Esophagus (tissue), 2 donors: ENCODE results near the gene COMMD7. TPM values are rescaled to one million over a fixed set of nuclear protein-coding genes. Genes with fewer than 3 reads are reported as not detected.
A peak's percentile ranks its signal among the peaks of the same experiment; 100 is the strongest.
"Not testable (repeated sequence)": the region's sequence is repeated elsewhere in the genome, so short reads cannot be mapped to it uniquely, and the experiment has no call there.

ENCODE experiments used
- H3K27ac ChIP-seq, 2 donors: one replicate each; pipeline ENCODE4 v1.5.1; 2013; ENCODE audit warnings: low read depth in 2 of 2, mild to moderate bottlenecking in 2 of 2, inconsistent platforms in 1 of 2, low read length in 1 of 2, moderate library complexity in 1 of 2
- H3K27me3 ChIP-seq, 2 donors: one replicate each; pipeline ENCODE4 v1.6.1; 2013; ENCODE audit warnings: low read length in 2 of 2, control low read depth in 1 of 2, mild to moderate bottlenecking in 1 of 2; ENCODE audit not compliant: insufficient read depth in 2 of 2, control insufficient read depth in 1 of 2
- H3K36me3 ChIP-seq, 2 donors: one replicate each; pipeline ENCODE4 v1.6.1; 2013; ENCODE audit warnings: low read length in 1 of 2; ENCODE audit not compliant: control insufficient read depth in 2 of 2, insufficient read depth in 2 of 2
- H3K4me1 ChIP-seq, 2 donors: one replicate each; pipeline ENCODE4 v1.6.1; 2013; ENCODE audit warnings: low read length in 1 of 2; ENCODE audit not compliant: control insufficient read depth in 2 of 2, insufficient read depth in 2 of 2
- H3K4me3 ChIP-seq, 2 donors: one replicate each; pipeline ENCODE4 v1.5.1; 2013; ENCODE audit warnings: low read length in 2 of 2, mild to moderate bottlenecking in 2 of 2, low read depth in 1 of 2, moderate library complexity in 1 of 2
- H3K9me3 ChIP-seq, 2 donors: one replicate each; pipeline ENCODE4 v1.6.1; 2013; ENCODE audit warnings: mild to moderate bottlenecking in 2 of 2, low read depth in 1 of 2, low read length in 1 of 2, moderate library complexity in 1 of 2; ENCODE audit not compliant: control insufficient read depth in 2 of 2, insufficient read depth in 1 of 2
- WGBS, 2 donors: extraction: QIAGEN DNeasy Blood & Tissue Kit; methylation state at CpG; one replicate each; pipeline ENCODE4 v1.1.7; 2013; 5-methylcytosine and 5-hydroxymethylcytosine counted together
- polyA plus RNA-seq, 2 donors: library from polyadenylated mRNA; stranded (reverse); fragments of 200-250 nt; gene quantifications; one replicate each; pipeline ENCODE4 v1.2.3, GENCODE V29; 2013
- donor health status: healthy with polysubstance abuse.
- donor health status: Bipolar disorder and iron deficiency.

COMMD7 gene
- polyA plus RNA-seq, 2 donors = 13.0 to 20.9 TPM

DNA sequence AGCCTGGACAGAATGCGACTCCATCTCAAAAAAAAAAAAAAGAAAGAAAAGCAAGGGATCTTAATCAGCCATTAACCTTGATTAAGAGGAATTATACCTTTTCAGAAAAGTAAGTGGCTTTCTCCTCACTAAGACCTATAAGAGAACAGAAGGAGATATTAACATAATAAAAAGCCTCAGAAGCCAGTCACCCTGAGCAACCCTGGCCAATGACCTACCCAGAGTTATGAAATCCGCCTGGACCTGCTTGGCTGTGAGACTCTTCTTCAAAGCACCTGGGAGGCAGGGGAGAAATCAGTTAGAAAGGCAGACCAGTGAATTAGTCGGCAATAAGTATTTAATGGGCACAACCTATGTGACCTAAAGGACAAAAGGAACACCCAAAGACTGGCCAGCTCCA, 36.8 kb downstream of the COMMD7 start:
- no peak overlapping the region for H3K4me3 ChIP-seq
- WGBS, 2 donors = 87 to 95% methylated on average over 3 of the region's 3 CpGs
- no peaks in the 10 kb centered on the region for H3K4me1 ChIP-seq
- no peak overlapping the region for H3K27ac ChIP-seq
- H3K9me3 ChIP-seq = no peaks in the 10 kb centered on the region
- no peaks in the 10 kb centered on the region for H3K27me3 ChIP-seq
- H3K36me3 ChIP-seq = peaks cover 2 to 6% of the 10 kb centered on the region in 2 donors

DNA sequence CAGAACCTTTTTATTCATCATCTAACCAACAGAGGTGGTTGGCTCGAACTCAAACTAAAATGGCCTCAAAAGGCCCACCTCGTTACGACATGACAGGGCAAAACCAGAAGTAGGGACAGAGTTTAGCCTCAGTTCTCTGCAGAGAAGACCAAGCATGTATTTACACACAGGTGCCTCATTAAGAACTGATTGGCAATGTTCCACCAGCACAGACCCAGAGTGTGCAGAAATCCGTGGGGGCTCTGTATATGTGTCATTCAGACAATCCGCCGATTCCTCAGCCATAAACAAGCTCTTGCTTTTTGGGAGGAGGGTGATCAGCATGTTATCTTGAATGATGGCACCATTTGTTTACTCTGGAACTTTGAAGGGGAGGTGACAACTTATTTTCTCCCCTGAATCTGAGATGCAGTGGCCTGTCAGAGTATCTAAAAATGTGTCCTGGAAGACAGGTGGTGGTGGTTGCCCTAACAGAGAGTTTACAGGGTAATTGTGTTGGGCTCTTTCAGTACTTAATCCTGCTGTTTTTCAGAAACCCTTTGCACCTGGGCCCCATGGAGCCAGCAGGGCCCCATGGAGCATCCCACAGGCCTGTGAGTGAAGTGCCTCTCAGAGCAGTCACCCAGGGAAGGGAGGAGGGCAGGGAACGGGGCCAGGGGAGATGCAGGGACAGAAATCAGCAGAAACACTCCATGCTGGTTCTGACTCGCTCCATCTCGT, 40.4 kb downstream of the COMMD7 start:
- no peaks in the 10 kb centered on the region for H3K27me3 ChIP-seq
- WGBS, 2 donors = 82 to 88% methylated on average over 9 of the region's 9 CpGs
- H3K36me3 ChIP-seq = peaks cover 0 to 6% of the 10 kb centered on the region in 2 donors
- no peaks in the 10 kb centered on the region for H3K4me1 ChIP-seq
- H3K4me3 ChIP-seq = no peak overlapping the region
- no peak overlapping the region for H3K27ac ChIP-seq
- H3K9me3 ChIP-seq = no peaks in the 10 kb centered on the region

DNA sequence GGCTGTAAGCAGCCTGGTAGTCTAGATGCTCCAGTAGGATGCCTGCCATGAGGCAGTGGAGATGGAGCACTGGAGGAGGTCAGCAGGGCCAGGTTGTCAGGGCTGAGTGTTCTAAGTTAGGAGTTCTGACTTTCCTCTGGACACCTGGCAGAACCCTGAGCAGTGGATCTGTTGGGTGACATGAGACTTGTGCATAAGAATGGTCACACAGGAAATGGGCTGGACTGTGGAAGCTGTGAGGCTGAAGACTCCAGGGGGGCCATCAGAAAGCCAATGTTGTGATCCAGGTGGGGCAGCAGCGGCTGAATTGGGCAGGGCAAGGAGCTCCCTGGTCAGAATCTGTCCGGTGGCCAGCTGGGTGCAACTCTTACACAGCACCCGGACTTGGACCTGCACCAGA, 45.7 kb downstream of the COMMD7 start:
- no peaks in the 10 kb centered on the region for H3K9me3 ChIP-seq
- 94 to 100% methylated on average over 3 of the region's 3 CpGs for WGBS, 2 donors
- H3K4me3 ChIP-seq = no peak overlapping the region

DNA sequence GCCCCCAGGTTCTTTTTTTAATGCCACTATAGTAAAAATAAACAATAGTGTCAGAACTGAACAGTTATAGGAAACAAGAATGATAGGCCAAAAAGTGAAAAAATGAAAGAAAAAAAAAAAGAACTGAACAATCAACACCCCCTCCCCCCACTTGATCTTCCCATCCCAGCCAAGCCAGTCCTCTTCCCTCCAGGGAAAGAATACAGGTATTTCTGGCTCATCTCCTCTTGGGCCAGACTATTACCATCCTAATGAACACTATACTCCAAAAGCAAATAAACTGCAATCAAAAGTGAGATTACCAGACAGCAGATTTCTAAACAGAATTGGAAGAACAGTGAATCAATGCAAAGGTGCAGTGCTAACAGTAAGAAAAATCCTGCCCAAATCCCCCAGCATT, 48.2 kb downstream of the COMMD7 start:
- H3K36me3 ChIP-seq = no peaks in the 10 kb centered on the region
- no peak overlapping the region for H3K27ac ChIP-seq
- no peaks in the 10 kb centered on the region for H3K9me3 ChIP-seq

More for the DNA sequence above, 45.7 kb downstream of the COMMD7 start:
- Histone ChIP-seq H3K27ac (no peak overlapping the region), H3K36me3 (no peaks in the 10 kb centered on the region), H3K4me1 (no peaks in the 10 kb centered on the region), H3K27me3 (no peaks in the 10 kb centered on the region)

DNA sequence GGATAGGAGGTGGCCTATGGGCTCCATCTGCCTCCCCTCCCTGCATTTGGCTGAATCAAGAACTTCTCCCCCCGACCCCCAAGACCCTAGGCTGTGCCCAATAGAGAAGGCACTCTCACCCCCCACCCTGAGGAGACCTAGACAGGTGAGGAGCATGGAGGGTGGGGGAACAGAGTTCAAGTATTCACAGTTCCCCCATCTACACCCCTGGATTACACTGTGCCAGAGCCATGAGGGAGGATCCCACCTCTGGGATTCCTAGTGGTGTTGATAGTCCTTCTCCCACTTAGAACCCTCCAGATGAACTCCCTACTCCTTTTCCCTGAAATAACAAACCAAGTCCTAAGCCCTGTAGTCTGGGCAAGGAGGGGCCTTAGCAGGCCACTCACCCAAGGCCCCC, 54.3 kb downstream of the COMMD7 start:
- H3K9me3 ChIP-seq, H3K4me3 ChIP-seq, H3K4me1 ChIP-seq, H3K27me3 ChIP-seq, H3K36me3 ChIP-seq, H3K27ac ChIP-seq: not testable (repeated sequence)
- WGBS, 2 donors = 95 to 100% methylated on average over 1 of the region's 1 CpG

More for the DNA sequence above, 48.2 kb downstream of the COMMD7 start:
- Histone ChIP-seq H3K4me3 (no peak overlapping the region), H3K27me3 (no peaks in the 10 kb centered on the region), H3K4me1 (no peaks in the 10 kb centered on the region)

DNA sequence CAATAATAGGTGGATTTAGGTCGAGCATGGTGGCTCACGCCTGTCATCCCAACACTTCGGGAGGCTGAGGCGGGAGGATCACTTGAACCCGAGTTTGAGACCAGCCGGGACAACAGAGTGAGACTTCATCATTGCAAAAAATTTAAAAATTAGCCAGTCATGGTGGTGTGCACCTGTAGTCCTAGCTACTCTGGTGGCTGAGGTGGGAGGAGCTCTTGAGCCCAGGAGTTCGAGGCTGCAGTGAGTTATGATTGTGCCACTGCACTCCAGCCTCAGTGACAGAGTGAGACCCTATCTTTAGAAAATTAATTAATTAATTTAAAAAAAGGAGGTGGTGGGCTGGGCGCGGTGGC, 56.1 kb downstream of the COMMD7 start:
- Histone ChIP-seq H3K4me3 (no peak overlapping the region), H3K27me3 (no peaks in the 10 kb centered on the region), H3K36me3 (no peaks in the 10 kb centered on the region), H3K4me1 (no peaks in the 10 kb centered on the region), H3K9me3 (no peaks in the 10 kb centered on the region), H3K27ac (no peak overlapping the region)
- 95 to 96% methylated on average over 9 of the region's 9 CpGs for WGBS, 2 donors

DNA sequence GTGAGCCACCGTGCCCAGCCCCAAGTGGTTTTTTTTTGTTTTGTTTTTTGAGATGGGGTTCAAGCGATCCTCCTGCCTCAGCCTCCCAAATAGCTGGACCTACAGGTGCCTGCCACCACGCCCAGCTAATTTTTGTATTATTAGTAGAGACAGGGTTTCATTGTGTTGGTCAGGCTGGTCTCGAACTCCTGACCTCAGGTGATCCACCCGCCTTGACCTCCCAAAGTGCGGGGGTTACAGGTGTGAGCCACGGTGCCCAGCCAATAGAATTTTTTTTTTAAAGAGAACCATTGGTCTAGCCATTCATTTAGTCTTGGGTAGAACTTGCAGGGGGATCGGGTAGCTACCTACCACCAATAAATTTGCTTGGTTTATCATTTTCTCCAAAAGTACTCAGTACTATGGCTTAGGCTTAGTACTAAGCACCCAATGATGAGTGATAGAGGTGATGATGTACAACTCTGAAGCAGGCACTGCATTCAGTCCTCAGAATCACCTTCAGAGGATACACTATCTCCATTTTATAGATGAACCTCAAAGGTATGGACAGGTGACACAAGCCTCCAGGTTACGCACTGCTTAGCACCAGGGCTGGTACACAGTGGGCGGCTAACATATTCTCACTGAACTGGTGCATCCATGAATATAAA, 56.6 kb downstream of the COMMD7 start:
- WGBS, 2 donors = 95 to 97% methylated on average over 10 of the region's 10 CpGs
- no peak overlapping the region for H3K4me3 ChIP-seq
- H3K27ac ChIP-seq = no peak overlapping the region
- no peaks in the 10 kb centered on the region for H3K4me1 ChIP-seq
- H3K36me3 ChIP-seq = no peaks in the 10 kb centered on the region
- no peaks in the 10 kb centered on the region for H3K27me3 ChIP-seq
- H3K9me3 ChIP-seq = no peaks in the 10 kb centered on the region

DNA sequence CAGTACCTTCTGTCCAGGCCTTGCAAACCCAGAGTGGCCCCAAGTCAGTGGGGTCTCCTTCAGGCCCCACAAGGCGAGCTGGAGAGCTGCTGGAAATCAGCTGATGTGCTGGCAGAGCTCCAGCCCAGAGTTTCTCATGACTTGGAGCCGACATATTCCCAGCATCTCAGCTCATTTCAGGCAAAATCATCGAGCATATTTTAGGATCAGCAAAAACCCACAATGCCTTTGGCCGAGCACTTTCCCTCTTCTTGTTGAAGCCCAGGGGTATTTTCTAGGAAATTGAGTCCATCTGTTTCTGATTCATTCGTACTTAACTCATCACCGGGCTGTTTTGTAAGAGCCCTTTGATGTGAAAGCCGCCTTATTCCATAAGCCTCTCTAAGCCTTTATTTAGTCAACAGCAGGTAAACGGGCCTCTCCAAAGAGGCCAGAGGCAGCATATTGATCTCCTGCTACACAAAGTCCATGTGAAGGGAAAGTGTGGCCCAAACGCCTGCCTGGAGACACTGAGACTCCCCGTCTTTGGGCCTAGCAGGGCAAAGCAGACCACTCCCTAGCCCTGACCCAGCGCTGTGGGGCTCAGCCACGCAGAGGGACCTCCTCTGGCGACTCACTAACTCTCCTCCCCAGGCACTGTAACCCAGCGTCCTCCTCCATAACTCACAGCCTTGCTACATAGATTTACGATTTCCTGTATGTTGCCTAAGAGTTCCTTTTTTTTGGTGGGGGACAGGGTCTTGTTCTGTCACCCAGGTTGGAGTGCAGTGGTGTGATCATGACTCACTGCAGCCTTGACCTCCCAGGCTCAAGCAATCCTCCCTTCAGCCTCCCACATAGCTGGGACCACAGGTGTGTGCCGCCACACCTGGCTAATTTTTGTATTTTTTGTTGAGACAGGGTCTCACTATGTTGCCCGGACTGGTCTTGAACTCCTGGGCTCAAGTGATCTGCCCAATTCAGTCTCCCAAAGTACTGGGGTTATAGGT, 57.4 kb downstream of the COMMD7 start:
- WGBS, 2 donors = 34 to 48% methylated on average over 17 of the region's 17 CpGs
- peaks cover 0 to 2% of the 10 kb centered on the region in 2 donors for H3K4me1 ChIP-seq
- H3K36me3 ChIP-seq = no peaks in the 10 kb centered on the region
- H3K4me3 ChIP-seq = no peak overlapping the region
- no peaks in the 10 kb centered on the region for H3K27me3 ChIP-seq
- H3K27ac ChIP-seq = peak overlapping the region in 1 of 2 donors; percentile 45
- H3K9me3 ChIP-seq = no peaks in the 10 kb centered on the region

DNA sequence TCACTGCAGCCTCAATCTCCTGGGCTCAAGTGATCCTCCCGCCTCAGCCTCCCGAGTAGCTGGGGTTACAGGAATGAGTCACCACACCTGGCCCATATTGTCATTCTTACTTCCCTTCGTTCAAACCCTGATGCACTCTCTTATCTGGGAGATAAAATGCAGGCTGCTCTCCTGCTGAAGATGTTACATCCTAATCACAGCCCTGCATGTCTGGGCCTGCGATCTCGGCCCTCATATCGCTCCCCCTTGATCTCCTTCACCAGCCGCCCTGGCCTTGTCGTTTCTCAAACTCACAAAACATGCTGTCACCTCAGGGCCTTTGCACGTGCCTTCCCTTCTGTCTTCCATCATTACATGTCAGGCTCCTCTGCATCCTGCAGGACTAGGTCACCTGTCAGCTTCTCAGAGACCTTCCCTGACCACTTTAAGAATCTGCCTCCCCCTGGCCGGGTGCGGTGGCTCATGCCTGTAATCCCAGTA, 60.7 kb downstream of the COMMD7 start:
- Histone ChIP-seq H3K36me3 (no peaks in the 10 kb centered on the region), H3K9me3 (no peaks in the 10 kb centered on the region), H3K27ac (no peak overlapping the region), H3K4me3 (no peak overlapping the region), H3K27me3 (no peaks in the 10 kb centered on the region), H3K4me1 (peaks cover 3 to 4% of the 10 kb centered on the region in 2 donors)
- WGBS, 2 donors = 85 to 87% methylated on average over 11 of the region's 11 CpGs
